ENCODE measurements around the gene CCDC182. TPM values are rescaled to one million over a fixed set of nuclear protein-coding genes. Genes with fewer than 3 reads are reported as not detected.

The CCDC182 gene
- polyA plus RNA-seq, 1 of the 3 experiments (the other 2 are of a cell fraction) = not detected

DNA sequence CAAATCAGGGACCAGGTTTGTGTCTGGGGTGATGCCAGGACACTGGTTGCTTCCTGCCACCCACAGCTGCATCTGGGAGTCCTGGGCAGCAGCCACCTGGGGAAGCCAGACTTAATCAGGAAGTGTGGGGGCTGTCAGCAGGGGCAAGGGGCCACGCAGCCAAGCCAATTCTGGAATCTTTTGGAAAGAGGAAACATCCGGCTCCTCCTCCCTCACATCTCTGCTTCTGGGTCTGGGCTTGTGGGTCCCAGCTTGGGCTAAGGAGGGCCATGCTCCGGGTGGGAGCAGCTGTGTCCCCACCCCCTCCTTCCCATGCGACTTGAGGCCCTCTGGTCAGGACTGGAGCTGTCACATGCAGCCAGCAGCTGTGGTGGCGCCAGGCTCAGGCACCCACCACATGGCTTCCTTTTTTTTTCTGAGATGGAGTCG is 37.0 kb upstream of the CCDC182 start (continued):
- peak; percentile 77 for TF ChIP-seq CHD2 (IDR thresholded peaks at IDR 0.05; ENCODE audit: low read length, partially characterized antibody)

DNA sequence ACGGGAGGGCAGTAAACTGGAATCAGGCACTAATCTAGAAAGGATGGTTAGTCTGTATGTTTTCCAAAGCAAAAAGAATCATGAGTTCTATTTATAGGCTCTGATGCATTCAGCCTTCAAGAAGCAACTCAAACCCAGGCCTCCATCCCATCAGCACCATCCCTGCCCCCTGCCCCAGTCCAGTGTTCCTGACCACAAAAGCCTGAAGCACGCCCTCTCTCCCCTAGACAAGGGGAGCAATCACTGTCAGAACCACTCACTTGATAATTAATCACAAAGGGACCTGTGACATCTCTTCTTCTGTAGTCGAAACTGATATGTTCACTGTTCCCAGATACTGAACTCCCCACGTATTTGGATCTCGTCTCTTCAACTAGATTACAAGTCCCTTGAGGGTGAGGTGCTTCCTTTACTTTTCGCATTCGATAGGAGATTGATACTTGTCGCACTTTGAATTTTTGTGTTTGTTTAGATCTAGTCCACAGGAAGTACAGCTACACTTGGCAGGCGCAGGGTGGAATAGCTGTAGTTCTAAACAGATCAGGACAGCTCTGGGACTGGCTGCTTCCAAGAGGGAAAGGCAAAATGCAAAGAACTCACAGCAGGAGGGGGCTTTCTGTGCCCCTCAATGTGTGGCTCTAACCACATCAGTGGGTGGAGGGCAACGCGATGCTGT is 36.4 kb upstream of the CCDC182 start:
- 54% methylated on average over 11 of the region's 11 CpGs for WGBS (ENCODE audit: low lambda C conversion rate)
- POLR2A ChIA-PET = interaction anchor here (0.7 to 3.9 kb wide), 22 partner anchors 19 to 274 kb away, joined by 3 to 30 read pairs (median 4); partner anchors contain the start of gene MRPS23
- TF ChIP-seq CHD2 (IDR thresholded peaks at IDR 0.05; ENCODE audit: low read length, partially characterized antibody) (peak; percentile 60), EP300 (IDR thresholded peaks at IDR 0.05; ENCODE audit: borderline replicate concordance in 1 of 2, low read depth in 1 of 2, low read length in 1 of 2) (peak in 1 of 2 experiments; percentile 4; a peak in 1 of 4 replicates), RCOR1 (IDR thresholded peaks at IDR 0.05; ENCODE audit: low read length) (no peak), RAD21 (IDR thresholded peaks at IDR 0.05; ENCODE audit: low read length) (peak; percentile 26; the same call in 1 of the 2 replicates)

DNA sequence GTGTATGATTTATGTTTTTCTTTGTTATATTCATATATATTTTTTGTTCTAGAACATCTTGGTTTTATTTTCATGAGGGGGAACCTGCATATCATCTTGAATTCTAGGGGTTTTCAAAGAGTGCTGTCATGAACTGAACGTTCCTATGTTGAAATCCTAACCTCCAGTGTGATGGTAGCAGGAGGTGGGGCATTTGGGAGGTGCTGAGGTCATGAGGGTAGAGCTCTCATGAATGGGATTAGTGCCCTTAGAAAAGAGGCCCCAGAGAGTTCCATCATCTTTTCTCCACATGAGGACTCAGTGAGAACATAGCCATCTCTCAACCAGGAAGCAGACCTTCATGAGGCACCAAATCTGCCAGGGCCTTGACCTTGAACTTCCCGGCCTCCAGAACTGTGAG is 34.6 kb upstream of the CCDC182 start:
- Histone ChIP-seq H3K9ac (no peak overlapping the region), H3F3A (replicated peaks; ENCODE audit: insufficient read depth) (no peaks in the 10 kb centered on the region), H3K4me2 (no peak overlapping the region), H2AFZ (ENCODE audit: low read depth) (no peak overlapping the region), H3K4me1 (ENCODE audit: control insufficient read depth in 1 of 2, insufficient read depth in 2 of 2, low read depth in 1 of 2, low read length in 1 of 2) (peaks cover 0 to 35% of the 10 kb centered on the region in 2 experiments; a peak in 3 of 4 replicates), H3K27ac (ENCODE audit: low read depth in 2 of 2, low read length in 1 of 2) (peak overlapping the region in 1 of 2 experiments; percentile 24; a peak in 1 of 4 replicates), H4K20me1 (ENCODE audit: insufficient read depth) (no peaks in the 10 kb centered on the region), H3K9me2 (no peaks in the 10 kb centered on the region), H3K4me3 (ENCODE audit: low read depth in 2 of 2, low read length in 1 of 2) (no peak overlapping the region), H3K9me3 (no peaks in the 10 kb centered on the region), H3K27me3 (ENCODE audit: insufficient read depth) (peaks cover 12% of the 10 kb centered on the region; the same call in 1 of the 2 replicates), H3K79me2 (ENCODE audit: insufficient read depth) (no peaks in the 10 kb centered on the region), H3K36me3 (replicated peaks in 1 of 2; ENCODE audit: control insufficient read depth in 1 of 2, insufficient read depth in 2 of 2, low read length in 1 of 2) (no peaks in the 10 kb centered on the region)
- TF ChIP-seq TAF1 (IDR thresholded peaks at IDR 0.05; ENCODE audit: borderline replicate concordance, low read depth, low read length) (no peak), SMC3 (IDR thresholded peaks at IDR 0.05; ENCODE audit: low read depth, low read length) (no peak), RFX5 (IDR thresholded peaks at IDR 0.05; ENCODE audit: low read length) (no peak), FOSL2 (IDR thresholded peaks at IDR 0.05; ENCODE audit: borderline replicate concordance, low read depth) (no peak), FOXJ3 (CRISPR knock-in tag; IDR thresholded peaks at IDR 0.05) (no peak), TEAD4 (IDR thresholded peaks at IDR 0.05; ENCODE audit: borderline replicate concordance, insufficient read depth) (no peak), GABPA (IDR thresholded peaks at IDR 0.05; ENCODE audit: low read depth) (no peak), EP300 (IDR thresholded peaks at IDR 0.05; ENCODE audit: borderline replicate concordance in 1 of 2, low read depth in 1 of 2, low read length in 1 of 2) (no peak)
- TF ChIP-seq, protein P1, sequence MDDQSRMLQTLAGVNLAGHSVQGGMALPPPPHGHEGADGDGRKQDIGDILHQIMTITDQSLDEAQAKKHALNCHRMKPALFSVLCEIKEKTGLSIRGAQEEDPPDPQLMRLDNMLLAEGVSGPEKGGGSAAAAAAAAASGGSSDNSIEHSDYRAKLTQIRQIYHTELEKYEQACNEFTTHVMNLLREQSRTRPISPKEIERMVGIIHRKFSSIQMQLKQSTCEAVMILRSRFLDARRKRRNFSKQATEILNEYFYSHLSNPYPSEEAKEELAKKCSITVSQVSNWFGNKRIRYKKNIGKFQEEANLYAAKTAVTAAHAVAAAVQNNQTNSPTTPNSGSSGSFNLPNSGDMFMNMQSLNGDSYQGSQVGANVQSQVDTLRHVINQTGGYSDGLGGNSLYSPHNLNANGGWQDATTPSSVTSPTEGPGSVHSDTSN (IDR thresholded peaks at IDR 0.05) = no peak
- TF ChIP-seq, protein P2, sequence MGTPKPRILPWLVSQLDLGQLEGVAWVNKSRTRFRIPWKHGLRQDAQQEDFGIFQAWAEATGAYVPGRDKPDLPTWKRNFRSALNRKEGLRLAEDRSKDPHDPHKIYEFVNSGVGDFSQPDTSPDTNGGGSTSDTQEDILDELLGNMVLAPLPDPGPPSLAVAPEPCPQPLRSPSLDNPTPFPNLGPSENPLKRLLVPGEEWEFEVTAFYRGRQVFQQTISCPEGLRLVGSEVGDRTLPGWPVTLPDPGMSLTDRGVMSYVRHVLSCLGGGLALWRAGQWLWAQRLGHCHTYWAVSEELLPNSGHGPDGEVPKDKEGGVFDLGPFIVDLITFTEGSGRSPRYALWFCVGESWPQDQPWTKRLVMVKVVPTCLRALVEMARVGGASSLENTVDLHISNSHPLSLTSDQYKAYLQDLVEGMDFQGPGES (IDR thresholded peaks at IDR 0.05; ENCODE audit: low read depth, low read length) = no peak
- DNase-seq = no peak
- 43% methylated on average over 2 of the region's 2 CpGs for WGBS (ENCODE audit: low lambda C conversion rate)
- POLR2A ChIA-PET = no interaction called here
- CTCF ChIA-PET = interaction anchor here (0.6 to 6.5 kb wide), 9 partner anchors 14 to 233 kb away, joined by 3 to 141 read pairs (median 26); no protein-coding TSS in a partner anchor

More for the DNA sequence above, 36.4 kb upstream of the CCDC182 start:
- peaks cover 0 to 40% of the 10 kb centered on the region in 2 experiments; a peak in 3 of 4 replicates for H3K4me1 ChIP-seq (ENCODE audit: control insufficient read depth in 1 of 2, insufficient read depth in 2 of 2, low read depth in 1 of 2, low read length in 1 of 2)
- CTCF ChIA-PET = interaction anchor here (0.9 to 6.5 kb wide), 32 partner anchors 10 to 696 kb away, joined by 3 to 141 read pairs (median 27); partner anchors contain the start of genes AKAP1 and CCDC182
- H3K27ac ChIP-seq (ENCODE audit: low read depth in 2 of 2, low read length in 1 of 2) = peak overlapping the region in 1 of 2 experiments; percentile 99; a peak in 2 of 4 replicates
- no peaks in the 10 kb centered on the region for H3K9me2 ChIP-seq
- no peak overlapping the region for H3K4me2 ChIP-seq
- no peaks in the 10 kb centered on the region for H3K79me2 ChIP-seq (ENCODE audit: insufficient read depth)
- H2AFZ ChIP-seq (ENCODE audit: low read depth) = no peak overlapping the region
- H4K20me1 ChIP-seq (ENCODE audit: insufficient read depth) = no peaks in the 10 kb centered on the region
- H3K36me3 ChIP-seq (replicated peaks in 1 of 2; ENCODE audit: control insufficient read depth in 1 of 2, insufficient read depth in 2 of 2, low read length in 1 of 2) = no peaks in the 10 kb centered on the region
- H3K9ac ChIP-seq = no peak overlapping the region
- H3K9me3 ChIP-seq = no peaks in the 10 kb centered on the region
- no peaks in the 10 kb centered on the region for H3F3A ChIP-seq (replicated peaks; ENCODE audit: insufficient read depth)
- H3K4me3 ChIP-seq (ENCODE audit: low read depth in 2 of 2, low read length in 1 of 2) = no peak overlapping the region
- peaks cover 17% of the 10 kb centered on the region; the same call in 1 of the 2 replicates for H3K27me3 ChIP-seq (ENCODE audit: insufficient read depth)
- DNase-seq = peak; percentile 34

Measured in SK-N-SH (cell line).